B cell (primary cell): ENCODE results near the gene GLCE. TPM values are rescaled to one million over a fixed set of nuclear protein-coding genes. Genes with fewer than 3 reads are reported as not detected.

Experiments used
- ATAC-seq: fragments of 200-7000 bp; cut with Tn5 transposase; one replicate; pipeline ENCODE4 v1.10.0; 2021; ENCODE audit warnings: low read depth, mild to moderate bottlenecking, moderate number of reproducible peaks, moderate library complexity
- CTCF ChIA-PET: fragments of 350-600 bp; sonication (Branson Sonifier 250); formaldehyde crosslinking; loops from one replicate; lab custom pipeline; 2021; ENCODE audit warnings: antibody characterized with exemption, inconsistent platforms; lab: Charles Lee
- POLR2A ChIA-PET: fragments of 350-600 bp; sonication (Branson Sonifier 250); formaldehyde crosslinking; loops from one replicate; lab custom pipeline; 2021; ENCODE audit warnings: antibody characterized with exemption; lab: Charles Lee
- DNase-seq: peaks from one replicate; pipeline ENCODE4 v3.0.0; 2013
- H2AFZ ChIP-seq: 2 replicates; pipeline ENCODE4 v1.6.1; 2012; ENCODE audit warnings: mild to moderate bottlenecking, low read depth, low read length; ENCODE audit not compliant: insufficient read depth, poor library complexity, severe bottlenecking
- H3K27ac ChIP-seq, 2 donors: 1 replicate in 1 of 2; 2 replicates in 1 of 2; pipeline ENCODE4 v1.5.1; 2012 to 2013; ENCODE audit warnings: low read length in 2 of 2, mild to moderate bottlenecking in 2 of 2, moderate library complexity in 1 of 2
- H3K27me3 ChIP-seq, 4 experiments: fragments of 200-600 bp in 1 of 4; sonication (generic) in 1 of 4; replicated peaks in 1 of 4; 1 replicate in 2 of 4; 2 replicates in 2 of 4; pipeline versions ENCODE4 v1.6.1 to v1.7.0; 2013 to 2016; ENCODE audit warnings: low read length in 3 of 4, mild to moderate bottlenecking in 2 of 4, mixed read lengths in 1 of 4, moderate library complexity in 1 of 4; ENCODE audit not compliant: insufficient read depth in 4 of 4, control insufficient read depth in 3 of 4; ENCODE audit errors: control extremely low read depth in 1 of 4
- H3K36me3 ChIP-seq, 2 experiments: replicated peaks in 1 of 2; 1 replicate in 1 of 2; 2 replicates in 1 of 2; pipeline versions ENCODE4 v1.6.1 to v1.7.1; 2013; ENCODE audit warnings: low read length in 1 of 2; ENCODE audit not compliant: insufficient read depth in 2 of 2, control insufficient read depth in 1 of 2; ENCODE audit errors: control extremely low read depth in 1 of 2, extremely low read depth in 1 of 2
- H3K4me1 ChIP-seq, 2 donors: fragments of 200-600 bp in 1 of 2; sonication (generic) in 1 of 2; 1 replicate in 1 of 2; 2 replicates in 1 of 2; pipeline versions ENCODE4 v1.5.1 to v1.6.1; 2013 to 2017; ENCODE audit warnings: low read length in 2 of 2; ENCODE audit not compliant: control insufficient read depth in 2 of 2, insufficient read depth in 2 of 2
- H3K4me2 ChIP-seq: replicated peaks from 2 replicates; pipeline ENCODE3; 2012; ENCODE audit warnings: mild to moderate bottlenecking, low read depth, low read length; ENCODE audit not compliant: poor library complexity, severe bottlenecking
- H3K4me3 ChIP-seq, 5 experiments: fragments of 200-600 bp in 1 of 5; sonication (generic) in 1 of 5; 1 replicate in 3 of 5; 2 replicates in 2 of 5; pipeline versions ENCODE4 v1.5.1 to v1.7.0; 2011 to 2016; ENCODE audit warnings: low read length in 4 of 5, mild to moderate bottlenecking in 4 of 5, low read depth in 2 of 5, control low read depth in 1 of 5, moderate library complexity in 1 of 5; ENCODE audit not compliant: insufficient read depth in 1 of 5; ENCODE audit errors: control extremely low read depth in 1 of 5, extremely low read depth in 1 of 5
- H3K79me2 ChIP-seq: fragments of 200-600 bp; sonication (generic); one replicate; pipeline ENCODE4 v1.6.0; 2016; ENCODE audit warnings: low read length; ENCODE audit not compliant: control insufficient read depth, insufficient read depth
- H3K9ac ChIP-seq: fragments of 200-600 bp; sonication (generic); 2 replicates; pipeline ENCODE4 v1.6.1; 2017; ENCODE audit warnings: mild to moderate bottlenecking, low read length, moderate library complexity
- H3K9me3 ChIP-seq, 3 donors: one replicate each; pipeline versions ENCODE4 v1.6.1 to v1.7.1; 2013; ENCODE audit warnings: low read length in 2 of 3; ENCODE audit not compliant: control insufficient read depth in 2 of 3, insufficient read depth in 1 of 3; ENCODE audit errors: control extremely low read depth in 1 of 3
- H4K20me1 ChIP-seq: 2 replicates; pipeline ENCODE4 v1.6.0; 2012; ENCODE audit warnings: mild to moderate bottlenecking, low read length; ENCODE audit not compliant: insufficient read depth, control insufficient read depth, poor library complexity, severe bottlenecking
- H3K27ac Mint-ChIP-seq: one replicate; pipeline ENCODE4 v1.8.0; 2021; ENCODE audit warnings: mixed read lengths
- H3K27me3 Mint-ChIP-seq: one replicate; pipeline ENCODE4 v1.8.0; 2021; ENCODE audit warnings: mixed read lengths
- H3K4me1 Mint-ChIP-seq: one replicate; pipeline ENCODE4 v1.8.0; 2021; ENCODE audit warnings: mixed read lengths
- H3K4me3 Mint-ChIP-seq: one replicate; pipeline ENCODE4 v1.8.0; 2021; ENCODE audit warnings: mixed read lengths
- H3K9me3 Mint-ChIP-seq: one replicate; pipeline ENCODE4 v1.8.0; 2022; ENCODE audit warnings: mixed read lengths; ENCODE audit not compliant: insufficient read depth
- CTCF ChIP-seq: fragments of 200-600 bp; IDR thresholded peaks from one replicate; pipeline ENCODE4 v1.8.0; 2022; ENCODE audit warnings: antibody characterized with exemption, mild to moderate bottlenecking
- EZH2 ChIP-seq: IDR thresholded peaks from 2 replicates; pipeline ENCODE4 v1.6.1; 2012; ENCODE audit warnings: borderline replicate concordance, low read depth, mild to moderate bottlenecking, moderate library complexity, low read length; ENCODE audit not compliant: insufficient read depth, poor library complexity, severe bottlenecking
- WGBS: methylation state at CpG from one replicate; pipeline ENCODE4 v1.1.5; 2013; ENCODE audit warnings: missing lambda C conversion rate; ENCODE audit not compliant: insufficient coverage; 5-methylcytosine and 5-hydroxymethylcytosine counted together
- intact Hi-C: fragments of 100-400 bp; cut with micrococcal nuclease; formaldehyde crosslinking; loops from one replicate; pipeline ENCODE4 v1.10.0; 2022
- polyA plus RNA-seq: library from polyadenylated mRNA; depleted of rRNA; stranded (reverse); fragments of >200 nt; gene quantifications from 2 replicates; pipeline ENCODE4 v1.2.3, GENCODE V29; 2012
- total RNA-seq, 2 donors: library from RNA; stranded (reverse); fragments of 120-200 nt in 1 of 2; gene quantifications; 1 replicate in 1 of 2; 2 replicates in 1 of 2; pipeline versions ENCODE4 v1.2.3 to v1.2.4, GENCODE V29; 2013 to 2022

The GLCE gene
- total and polyA plus RNA-seq, 2 donors (not counting 1 experiment from before 2014, with no cell fraction given): 3.0 to 5.3 TPM

GRCh38 chr15:69145694-69146492 is 14.5 kb upstream of the GLCE start:
- 80% methylated on average over 3 of the region's 7 CpGs for WGBS
- H3K27me3 Mint-ChIP-seq: peaks cover 66% of the 10 kb centered on the region

More at GRCh38 chr15:69145694-69146492, 14.5 kb upstream of the GLCE start:
- no peak overlapping the region for H3K4me2 ChIP-seq
- TF ChIP-seq CTCF (no peak), EZH2 (no peak)
- no peak overlapping the region for H3K4me3 Mint-ChIP-seq
- no peaks in the 10 kb centered on the region for H3K79me2 ChIP-seq
- H3K9me3 Mint-ChIP-seq: no peaks in the 10 kb centered on the region
- H3K27ac Mint-ChIP-seq: no peak overlapping the region
- intact Hi-C loops: no loop called here
- no peak for DNase-seq
- POLR2A ChIA-PET: no interaction called here
- CTCF ChIA-PET: no interaction called here
- H2AFZ ChIP-seq: no peak overlapping the region
- H3K4me3 ChIP-seq: no peak overlapping the region
- H3K4me1 Mint-ChIP-seq: no peaks in the 10 kb centered on the region
- no peaks in the 10 kb centered on the region for H3K36me3 ChIP-seq
- no peak overlapping the region for H3K27ac ChIP-seq
- no peak for ATAC-seq
- H3K27me3 ChIP-seq: peaks cover 0 to 22% (median 17%) of the 10 kb centered on the region in 4 experiments
- H3K9me3 ChIP-seq: peaks cover 0 to 2% (median 0%) of the 10 kb centered on the region in 3 donors
- H3K4me1 ChIP-seq: no peaks in the 10 kb centered on the region
- no peak overlapping the region for H3K9ac ChIP-seq
- H4K20me1 ChIP-seq: no peaks in the 10 kb centered on the region
